Aorta (tissue), 5 donors: ENCODE results near the gene LUC7L. TPM values are rescaled to one million over a fixed set of nuclear protein-coding genes. Genes with fewer than 3 reads are reported as not detected.

Source experiments
- ATAC-seq: fragments of 200-7000 bp; cut with Tn5 transposase; one replicate; pipeline ENCODE4 v1.9.1; 2022; ENCODE audit warnings: moderate library complexity; ENCODE audit not compliant: low FRiP score
- DNase-seq, 2 donors: peaks; one replicate each; pipeline ENCODE4 v3.0.0-alpha.2; 2020
- H3K27ac ChIP-seq, 2 donors: one replicate each; pipeline ENCODE4 v1.5.1; 2013; ENCODE audit warnings: low read length in 2 of 2, mild to moderate bottlenecking in 2 of 2, moderate library complexity in 2 of 2, control low read depth in 1 of 2, inconsistent platforms in 1 of 2, low read depth in 1 of 2
- H3K27me3 ChIP-seq, 2 donors: one replicate each; pipeline ENCODE4 v1.6.1; 2013; ENCODE audit warnings: control low read depth in 1 of 2, low read length in 1 of 2, mild to moderate bottlenecking in 1 of 2, moderate library complexity in 1 of 2; ENCODE audit not compliant: insufficient read depth in 2 of 2, control insufficient read depth in 1 of 2
- H3K36me3 ChIP-seq, 2 donors: one replicate each; pipeline ENCODE4 v1.6.1; 2013; ENCODE audit warnings: control low read depth in 1 of 2, low read length in 1 of 2, mild to moderate bottlenecking in 1 of 2; ENCODE audit not compliant: insufficient read depth in 2 of 2, control insufficient read depth in 1 of 2
- H3K4me1 ChIP-seq, 2 donors: one replicate each; pipeline ENCODE4 v1.6.1; 2013; ENCODE audit warnings: low read length in 2 of 2, control low read depth in 1 of 2, mild to moderate bottlenecking in 1 of 2, moderate library complexity in 1 of 2; ENCODE audit not compliant: insufficient read depth in 2 of 2, control insufficient read depth in 1 of 2
- H3K4me3 ChIP-seq, 2 donors: one replicate each; pipeline ENCODE4 v1.5.1; 2013; ENCODE audit warnings: low read length in 2 of 2, control low read depth in 1 of 2, mild to moderate bottlenecking in 1 of 2
- H3K9me3 ChIP-seq: one replicate; pipeline ENCODE4 v1.6.1; 2013; ENCODE audit warnings: mild to moderate bottlenecking, low read length; ENCODE audit not compliant: control insufficient read depth
- WGBS, 2 donors: extraction: QIAGEN DNeasy Blood & Tissue Kit; methylation state at CpG; one replicate each; pipeline ENCODE4 v1.1.7; 2013; 5-methylcytosine and 5-hydroxymethylcytosine counted together
- intact Hi-C, 2 donors: fragments of 100-400 bp; cut with DNase I; formaldehyde crosslinking; loops; one replicate each; pipeline versions ENCODE4 v1.14.2 to v1.15.0; 2022
- polyA plus RNA-seq, 2 donors: library from polyadenylated mRNA; stranded (reverse); fragments of 200-250 nt; gene quantifications; one replicate each; pipeline ENCODE4 v1.2.3, GENCODE V29; 2013
- total RNA-seq, 2 donors: library from RNA; stranded (reverse); fragmentation: NEBNext Ultra II Directional; extraction: Animal tissue kit (Norgen Biotek cat#: 25700); gene quantifications; one replicate each; pipeline ENCODE4 v1.2.1, GENCODE V29; 2021
- donor health status: healthy with polysubstance abuse.
- donor health status: Bipolar disorder and iron deficiency.
- donor health status: DM: no; HTN: no; CAD: no.
- donor health status: DM: no; HTN: no; CAD: no.
- donor health status: DM: yes; HTN: yes; CAD: no.

Gene LUC7L
- total and polyA plus RNA-seq, 4 donors, result 28.4 to 346 (median 84.0) TPM

DNA sequence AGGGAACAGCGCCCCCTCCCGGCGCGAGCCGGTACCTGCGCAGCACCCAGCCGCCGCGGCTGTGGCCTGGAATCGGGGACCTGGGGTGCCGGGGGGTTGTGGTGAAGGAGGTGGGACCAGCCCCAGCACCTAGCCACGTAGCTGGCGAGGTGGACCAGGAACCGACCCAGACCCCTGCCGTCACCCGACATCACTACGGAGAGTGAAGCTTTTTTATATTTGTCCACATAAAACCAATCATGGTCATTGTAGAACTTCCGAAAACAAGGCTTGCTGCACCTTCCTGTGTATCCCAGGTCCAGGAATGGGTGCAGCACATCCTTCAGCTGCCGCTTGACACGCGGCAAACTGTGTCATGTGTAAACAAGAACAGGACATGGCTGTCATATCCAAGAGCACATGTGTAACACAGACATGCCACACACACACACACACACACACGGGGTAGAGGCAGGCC lies 47.7 kb downstream of the LUC7L start:
- no peaks in the 10 kb centered on the region for H3K36me3 ChIP-seq
- intact Hi-C loops, result loop anchor here (2.0 to 5.0 kb wide), 2 partner anchors 74 to 75 kb away; no protein-coding TSS in a partner anchor
- no peaks in the 10 kb centered on the region for H3K9me3 ChIP-seq
- no peak overlapping the region for H3K4me3 ChIP-seq
- no peak overlapping the region for H3K27ac ChIP-seq
- ATAC-seq (peak; percentile 88), DNase-seq (peak; percentile 37 to 92)
- H3K4me1 ChIP-seq, result no peaks in the 10 kb centered on the region
- 10 to 11% methylated on average over 22 of the region's 22 CpGs for WGBS, 2 donors
- no peaks in the 10 kb centered on the region for H3K27me3 ChIP-seq

DNA sequence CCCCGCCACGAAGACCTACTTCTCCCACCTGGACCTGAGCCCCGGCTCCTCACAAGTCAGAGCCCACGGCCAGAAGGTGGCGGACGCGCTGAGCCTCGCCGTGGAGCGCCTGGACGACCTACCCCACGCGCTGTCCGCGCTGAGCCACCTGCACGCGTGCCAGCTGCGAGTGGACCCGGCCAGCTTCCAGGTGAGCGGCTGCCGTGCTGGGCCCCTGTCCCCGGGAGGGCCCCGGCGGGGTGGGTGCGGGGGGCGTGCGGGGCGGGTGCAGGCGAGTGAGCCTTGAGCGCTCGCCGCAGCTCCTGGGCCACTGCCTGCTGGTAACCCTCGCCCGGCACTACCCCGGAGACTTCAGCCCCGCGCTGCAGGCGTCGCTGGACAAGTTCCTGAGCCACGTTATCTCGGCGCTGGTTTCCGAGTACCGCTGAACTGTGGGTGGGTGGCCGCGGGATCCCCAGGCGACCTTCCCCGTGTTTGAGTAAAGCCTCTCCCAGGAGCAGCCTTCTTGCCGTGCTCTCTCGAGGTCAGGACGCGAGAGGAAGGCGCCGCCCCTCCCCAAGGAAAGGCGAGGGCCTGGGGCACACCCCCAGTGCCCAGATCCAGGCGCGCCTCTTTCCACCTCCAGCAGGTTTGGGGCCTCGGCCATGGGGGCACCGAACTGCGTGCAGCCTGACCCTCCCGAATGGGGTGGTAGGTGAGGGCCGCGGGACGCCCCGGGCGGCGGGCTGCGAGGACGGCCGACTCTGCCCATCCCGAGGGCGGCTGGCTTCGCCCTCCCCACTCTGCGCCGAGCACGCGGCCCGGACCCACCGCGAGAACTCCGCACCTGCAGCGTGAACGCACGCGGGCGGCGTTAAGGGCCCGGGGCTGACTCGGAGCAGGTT lies 48.3 kb downstream of the LUC7L start:
- DNase-seq, result peak in 1 of 2 donors; percentile 72
- intact Hi-C loops, result loop anchor here (2.0 to 5.0 kb wide), 2 partner anchors 74 kb away; no protein-coding TSS in a partner anchor
- Histone ChIP-seq H3K27ac (no peak overlapping the region), H3K4me3 (no peak overlapping the region), H3K4me1 (no peaks in the 10 kb centered on the region), H3K36me3 (no peaks in the 10 kb centered on the region), H3K9me3 (no peaks in the 10 kb centered on the region), H3K27me3 (no peaks in the 10 kb centered on the region)
- WGBS, 2 donors, result 0 to 1% methylated on average over 80 to 89 of the region's 89 CpGs
- ATAC-seq, result peak; percentile 27

DNA sequence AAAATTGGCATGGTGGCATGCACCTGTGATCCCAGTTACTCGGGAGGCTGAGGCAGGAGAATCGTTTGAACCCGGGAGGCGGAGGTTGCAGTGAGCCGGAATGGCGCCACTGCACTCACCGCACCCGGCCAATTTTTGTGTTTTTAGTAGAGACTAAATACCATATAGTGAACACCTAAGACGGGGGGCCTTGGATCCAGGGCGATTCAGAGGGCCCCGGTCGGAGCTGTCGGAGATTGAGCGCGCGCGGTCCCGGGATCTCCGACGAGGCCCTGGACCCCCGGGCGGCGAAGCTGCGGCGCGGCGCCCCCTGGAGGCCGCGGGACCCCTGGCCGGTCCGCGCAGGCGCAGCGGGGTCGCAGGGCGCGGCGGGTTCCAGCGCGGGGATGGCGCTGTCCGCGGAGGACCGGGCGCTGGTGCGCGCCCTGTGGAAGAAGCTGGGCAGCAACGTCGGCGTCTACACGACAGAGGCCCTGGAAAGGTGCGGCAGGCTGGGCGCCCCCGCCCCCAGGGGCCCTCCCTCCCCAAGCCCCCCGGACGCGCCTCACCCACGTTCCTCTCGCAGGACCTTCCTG lies 49.1 kb downstream of the LUC7L start, which contains the start of gene HBQ1:
Gene HBQ1 (plus strand): TSS at position 359 of the 575 bp plus-strand sequence. CDS start 28 bp downstream, at position 387.
- 6 to 7% methylated on average over 53 to 59 of the region's 59 CpGs for WGBS, 2 donors
- no peaks in the 10 kb centered on the region for H3K4me1 ChIP-seq
- no peaks in the 10 kb centered on the region for H3K9me3 ChIP-seq
- no peaks in the 10 kb centered on the region for H3K27me3 ChIP-seq
- no peak for ATAC-seq
- no peak for DNase-seq
- intact Hi-C loops, result loop anchor here (2.0 to 5.0 kb wide), 2 partner anchors 73 kb away; no protein-coding TSS in a partner anchor
- no peak within 1 kb of the TSS for H3K4me3 ChIP-seq
- H3K36me3 ChIP-seq, result no peaks in the 10 kb centered on the region
- no peak within 1 kb of the TSS for H3K27ac ChIP-seq

DNA sequence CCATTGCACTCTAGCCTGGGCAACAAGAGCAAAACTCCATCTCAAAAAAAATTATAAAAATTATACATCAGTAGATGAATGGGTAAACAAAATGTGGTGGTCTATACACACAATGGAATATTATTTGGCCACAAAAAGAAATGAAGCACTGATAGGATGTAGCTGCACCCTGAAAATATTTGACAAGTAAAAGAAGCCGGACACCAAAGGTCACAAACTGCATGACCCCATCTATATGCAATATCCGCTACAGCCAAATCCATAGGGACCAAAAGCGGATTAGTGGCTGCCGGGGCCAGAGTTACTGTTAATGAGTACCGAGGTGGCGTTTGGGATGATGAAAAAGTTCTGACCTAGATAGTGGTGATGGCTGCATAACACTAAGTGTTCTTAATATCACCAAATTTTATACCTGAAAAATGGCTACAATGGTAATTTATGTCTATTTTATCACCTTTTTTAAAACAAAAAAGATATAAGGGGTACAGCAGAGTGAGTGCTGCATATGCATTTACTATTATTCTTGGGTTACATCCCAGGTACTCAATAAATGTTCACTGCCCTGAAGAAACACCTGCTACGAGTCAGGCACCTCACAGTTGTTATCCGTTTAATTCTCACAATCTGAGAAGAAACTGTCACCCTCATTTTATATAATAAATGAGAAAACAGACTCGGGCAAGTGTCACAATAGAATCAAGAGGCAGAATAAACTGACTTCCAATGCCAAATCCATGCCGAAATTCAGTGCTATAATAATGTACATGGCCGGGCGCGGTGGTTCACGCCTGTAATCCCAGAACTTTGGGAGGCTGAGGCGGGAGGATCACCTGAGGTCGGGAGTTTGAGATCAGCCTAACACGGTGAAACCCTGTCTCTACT lies 49.8 kb downstream of the LUC7L start:
- no peak for DNase-seq
- Histone ChIP-seq H3K4me3 (no peak overlapping the region), H3K27ac (no peak overlapping the region), H3K36me3 (no peaks in the 10 kb centered on the region), H3K27me3 (no peaks in the 10 kb centered on the region), H3K9me3 (no peaks in the 10 kb centered on the region), H3K4me1 (no peaks in the 10 kb centered on the region)
- 69 to 72% methylated on average over 17 of the region's 17 CpGs for WGBS, 2 donors
- intact Hi-C loops, result loop anchor here (2.0 to 5.0 kb wide), 2 partner anchors 72 to 73 kb away; no protein-coding TSS in a partner anchor
- no peak for ATAC-seq

DNA sequence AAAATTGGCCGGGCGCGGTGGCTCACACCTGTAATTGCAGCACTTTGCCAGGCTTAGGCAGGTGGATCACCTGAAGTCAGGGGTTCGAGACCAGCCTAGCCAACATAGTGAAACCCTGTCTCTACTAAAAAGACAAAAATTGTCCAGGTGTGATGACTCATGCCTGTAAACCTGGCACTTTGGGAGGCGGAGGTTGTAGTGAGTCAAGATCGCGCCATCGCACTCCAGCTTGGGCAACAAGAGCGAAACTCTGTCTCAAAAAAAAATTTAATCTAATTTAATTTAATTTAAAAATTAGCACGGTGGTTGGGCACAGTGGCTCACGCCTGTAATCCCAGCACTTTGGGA lies 50.6 kb downstream of the LUC7L start:
- Histone ChIP-seq H3K27ac (no peak overlapping the region), H3K4me1 (no peaks in the 10 kb centered on the region), H3K27me3 (no peaks in the 10 kb centered on the region), H3K9me3 (no peaks in the 10 kb centered on the region), H3K4me3 (no peak overlapping the region), H3K36me3 (no peaks in the 10 kb centered on the region)
- no peak for DNase-seq
- ATAC-seq, result no peak
- intact Hi-C loops, result no loop called here
- 85 to 89% methylated on average over 11 of the region's 11 CpGs for WGBS, 2 donors

DNA sequence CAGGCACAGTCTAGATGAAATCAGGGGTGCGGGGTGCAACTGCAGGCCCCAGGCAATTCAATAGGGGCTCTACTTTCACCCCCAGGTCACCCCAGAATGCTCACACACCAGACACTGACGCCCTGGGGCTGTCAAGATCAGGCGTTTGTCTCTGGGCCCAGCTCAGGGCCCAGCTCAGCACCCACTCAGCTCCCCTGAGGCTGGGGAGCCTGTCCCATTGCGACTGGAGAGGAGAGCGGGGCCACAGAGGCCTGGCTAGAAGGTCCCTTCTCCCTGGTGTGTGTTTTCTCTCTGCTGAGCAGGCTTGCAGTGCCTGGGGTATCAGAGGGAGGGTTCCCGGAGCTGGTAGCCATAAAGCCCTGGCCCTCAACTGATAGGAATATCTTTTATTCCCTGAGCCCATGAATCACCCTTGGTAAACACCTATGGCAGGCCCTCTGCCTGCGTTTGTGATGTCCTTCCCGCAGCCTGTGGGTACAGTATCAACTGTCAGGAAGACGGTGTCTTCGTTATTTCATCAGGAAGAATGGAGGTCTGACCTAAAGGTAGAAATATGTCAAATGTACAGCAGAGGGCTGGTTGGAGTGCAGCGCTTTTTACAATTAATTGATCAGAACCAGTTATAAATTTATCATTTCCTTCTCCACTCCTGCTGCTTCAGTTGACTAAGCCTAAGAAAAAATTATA lies 51.1 kb downstream of the LUC7L start:
- intact Hi-C loops, result no loop called here
- H3K27me3 ChIP-seq, result no peaks in the 10 kb centered on the region
- no peak overlapping the region for H3K27ac ChIP-seq
- DNase-seq (no peak), ATAC-seq (no peak)
- no peaks in the 10 kb centered on the region for H3K9me3 ChIP-seq
- H3K4me3 ChIP-seq, result no peak overlapping the region
- WGBS, 2 donors, result 56 to 60% methylated on average over 11 of the region's 11 CpGs
- no peaks in the 10 kb centered on the region for H3K36me3 ChIP-seq
- H3K4me1 ChIP-seq, result no peaks in the 10 kb centered on the region

DNA sequence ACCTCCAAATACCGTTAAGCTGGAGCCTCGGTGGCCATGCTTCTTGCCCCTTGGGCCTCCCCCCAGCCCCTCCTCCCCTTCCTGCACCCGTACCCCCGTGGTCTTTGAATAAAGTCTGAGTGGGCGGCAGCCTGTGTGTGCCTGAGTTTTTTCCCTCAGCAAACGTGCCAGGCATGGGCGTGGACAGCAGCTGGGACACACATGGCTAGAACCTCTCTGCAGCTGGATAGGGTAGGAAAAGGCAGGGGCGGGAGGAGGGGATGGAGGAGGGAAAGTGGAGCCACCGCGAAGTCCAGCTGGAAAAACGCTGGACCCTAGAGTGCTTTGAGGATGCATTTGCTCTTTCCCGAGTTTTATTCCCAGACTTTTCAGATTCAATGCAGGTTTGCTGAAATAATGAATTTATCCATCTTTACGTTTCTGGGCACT lies 51.8 kb downstream of the LUC7L start:
- H3K27me3 ChIP-seq, result no peaks in the 10 kb centered on the region
- H3K4me1 ChIP-seq, result no peaks in the 10 kb centered on the region
- no peaks in the 10 kb centered on the region for H3K9me3 ChIP-seq
- H3K36me3 ChIP-seq, result no peaks in the 10 kb centered on the region
- intact Hi-C loops, result no loop called here
- DNase-seq (no peak), ATAC-seq (no peak)
- no peak overlapping the region for H3K27ac ChIP-seq
- H3K4me3 ChIP-seq, result no peak overlapping the region
- WGBS, 2 donors, result 1 to 3% methylated on average over 13 of the region's 13 CpGs
